ENCODE results near the gene LEMD2.

DNA sequence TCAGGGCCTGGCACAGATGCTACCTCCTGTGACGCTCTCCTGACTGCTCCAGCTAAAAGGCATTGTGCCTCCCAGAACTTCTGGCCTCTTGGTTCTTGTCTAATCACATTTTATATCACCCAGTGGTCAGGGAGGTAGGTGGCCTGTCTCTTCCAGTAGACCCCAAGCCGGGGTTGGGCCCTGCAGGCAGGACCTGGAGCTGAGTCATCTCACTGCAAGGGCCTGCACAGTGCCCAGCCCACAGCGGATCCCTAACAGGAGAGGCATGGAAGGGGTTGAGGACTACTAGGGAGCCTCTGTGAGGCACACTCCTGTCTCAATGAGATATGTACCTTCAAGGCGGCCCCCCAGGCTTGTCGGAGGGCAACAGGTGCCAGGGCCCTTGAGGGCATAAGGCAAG lies 6.4 kb downstream of the LEMD2 start:
- TF ChIP-seq, protein P1, sequence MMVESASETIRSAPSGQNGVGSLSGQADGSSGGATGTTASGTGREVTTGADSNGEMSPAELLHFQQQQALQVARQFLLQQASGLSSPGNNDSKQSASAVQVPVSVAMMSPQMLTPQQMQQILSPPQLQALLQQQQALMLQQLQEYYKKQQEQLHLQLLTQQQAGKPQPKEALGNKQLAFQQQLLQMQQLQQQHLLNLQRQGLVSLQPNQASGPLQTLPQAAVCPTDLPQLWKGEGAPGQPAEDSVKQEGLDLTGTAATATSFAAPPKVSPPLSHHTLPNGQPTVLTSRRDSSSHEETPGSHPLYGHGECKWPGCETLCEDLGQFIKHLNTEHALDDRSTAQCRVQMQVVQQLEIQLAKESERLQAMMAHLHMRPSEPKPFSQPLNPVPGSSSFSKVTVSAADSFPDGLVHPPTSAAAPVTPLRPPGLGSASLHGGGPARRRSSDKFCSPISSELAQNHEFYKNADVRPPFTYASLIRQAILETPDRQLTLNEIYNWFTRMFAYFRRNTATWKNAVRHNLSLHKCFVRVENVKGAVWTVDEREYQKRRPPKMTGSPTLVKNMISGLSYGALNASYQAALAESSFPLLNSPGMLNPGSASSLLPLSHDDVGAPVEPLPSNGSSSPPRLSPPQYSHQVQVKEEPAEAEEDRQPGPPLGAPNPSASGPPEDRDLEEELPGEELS (CRISPR knock-in tag; IDR thresholded peaks at IDR 0.05), result no peak
- TF ChIP-seq, protein P2, sequence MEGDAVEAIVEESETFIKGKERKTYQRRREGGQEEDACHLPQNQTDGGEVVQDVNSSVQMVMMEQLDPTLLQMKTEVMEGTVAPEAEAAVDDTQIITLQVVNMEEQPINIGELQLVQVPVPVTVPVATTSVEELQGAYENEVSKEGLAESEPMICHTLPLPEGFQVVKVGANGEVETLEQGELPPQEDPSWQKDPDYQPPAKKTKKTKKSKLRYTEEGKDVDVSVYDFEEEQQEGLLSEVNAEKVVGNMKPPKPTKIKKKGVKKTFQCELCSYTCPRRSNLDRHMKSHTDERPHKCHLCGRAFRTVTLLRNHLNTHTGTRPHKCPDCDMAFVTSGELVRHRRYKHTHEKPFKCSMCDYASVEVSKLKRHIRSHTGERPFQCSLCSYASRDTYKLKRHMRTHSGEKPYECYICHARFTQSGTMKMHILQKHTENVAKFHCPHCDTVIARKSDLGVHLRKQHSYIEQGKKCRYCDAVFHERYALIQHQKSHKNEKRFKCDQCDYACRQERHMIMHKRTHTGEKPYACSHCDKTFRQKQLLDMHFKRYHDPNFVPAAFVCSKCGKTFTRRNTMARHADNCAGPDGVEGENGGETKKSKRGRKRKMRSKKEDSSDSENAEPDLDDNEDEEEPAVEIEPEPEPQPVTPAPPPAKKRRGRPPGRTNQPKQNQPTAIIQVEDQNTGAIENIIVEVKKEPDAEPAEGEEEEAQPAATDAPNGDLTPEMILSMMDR (IDR thresholded peaks at IDR 0.05), result no peak
- TF ChIP-seq, protein P3, sequence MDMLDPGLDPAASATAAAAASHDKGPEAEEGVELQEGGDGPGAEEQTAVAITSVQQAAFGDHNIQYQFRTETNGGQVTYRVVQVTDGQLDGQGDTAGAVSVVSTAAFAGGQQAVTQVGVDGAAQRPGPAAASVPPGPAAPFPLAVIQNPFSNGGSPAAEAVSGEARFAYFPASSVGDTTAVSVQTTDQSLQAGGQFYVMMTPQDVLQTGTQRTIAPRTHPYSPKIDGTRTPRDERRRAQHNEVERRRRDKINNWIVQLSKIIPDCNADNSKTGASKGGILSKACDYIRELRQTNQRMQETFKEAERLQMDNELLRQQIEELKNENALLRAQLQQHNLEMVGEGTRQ (CRISPR knock-in tag; IDR thresholded peaks at IDR 0.05), result no peak
- TF ChIP-seq, protein P4, sequence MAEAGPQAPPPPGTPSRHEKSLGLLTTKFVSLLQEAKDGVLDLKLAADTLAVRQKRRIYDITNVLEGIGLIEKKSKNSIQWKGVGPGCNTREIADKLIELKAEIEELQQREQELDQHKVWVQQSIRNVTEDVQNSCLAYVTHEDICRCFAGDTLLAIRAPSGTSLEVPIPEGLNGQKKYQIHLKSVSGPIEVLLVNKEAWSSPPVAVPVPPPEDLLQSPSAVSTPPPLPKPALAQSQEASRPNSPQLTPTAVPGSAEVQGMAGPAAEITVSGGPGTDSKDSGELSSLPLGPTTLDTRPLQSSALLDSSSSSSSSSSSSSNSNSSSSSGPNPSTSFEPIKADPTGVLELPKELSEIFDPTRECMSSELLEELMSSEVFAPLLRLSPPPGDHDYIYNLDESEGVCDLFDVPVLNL (CRISPR knock-in tag; IDR thresholded peaks at IDR 0.05; ENCODE audit: borderline replicate concordance, low read depth), result no peak
- TF ChIP-seq, protein P5, sequence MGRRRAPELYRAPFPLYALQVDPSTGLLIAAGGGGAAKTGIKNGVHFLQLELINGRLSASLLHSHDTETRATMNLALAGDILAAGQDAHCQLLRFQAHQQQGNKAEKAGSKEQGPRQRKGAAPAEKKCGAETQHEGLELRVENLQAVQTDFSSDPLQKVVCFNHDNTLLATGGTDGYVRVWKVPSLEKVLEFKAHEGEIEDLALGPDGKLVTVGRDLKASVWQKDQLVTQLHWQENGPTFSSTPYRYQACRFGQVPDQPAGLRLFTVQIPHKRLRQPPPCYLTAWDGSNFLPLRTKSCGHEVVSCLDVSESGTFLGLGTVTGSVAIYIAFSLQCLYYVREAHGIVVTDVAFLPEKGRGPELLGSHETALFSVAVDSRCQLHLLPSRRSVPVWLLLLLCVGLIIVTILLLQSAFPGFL (CRISPR knock-in tag; IDR thresholded peaks at IDR 0.05; ENCODE audit: borderline replicate concordance), result no peak
- no peak for TF ChIP-seq ATF1 (CRISPR knock-in tag; IDR thresholded peaks at IDR 0.05)
- TF ChIP-seq ZNF263 (CRISPR knock-in tag; IDR thresholded peaks at IDR 0.05; ENCODE audit: low read depth), result no peak

Data from WTC11 (cell line).